ENCODE data around the gene APOE.
"Not testable (repeated sequence)": the region's sequence is repeated elsewhere in the genome, so short reads cannot be mapped to it uniquely, and the experiment has no call there.

The APOE gene

DNA sequence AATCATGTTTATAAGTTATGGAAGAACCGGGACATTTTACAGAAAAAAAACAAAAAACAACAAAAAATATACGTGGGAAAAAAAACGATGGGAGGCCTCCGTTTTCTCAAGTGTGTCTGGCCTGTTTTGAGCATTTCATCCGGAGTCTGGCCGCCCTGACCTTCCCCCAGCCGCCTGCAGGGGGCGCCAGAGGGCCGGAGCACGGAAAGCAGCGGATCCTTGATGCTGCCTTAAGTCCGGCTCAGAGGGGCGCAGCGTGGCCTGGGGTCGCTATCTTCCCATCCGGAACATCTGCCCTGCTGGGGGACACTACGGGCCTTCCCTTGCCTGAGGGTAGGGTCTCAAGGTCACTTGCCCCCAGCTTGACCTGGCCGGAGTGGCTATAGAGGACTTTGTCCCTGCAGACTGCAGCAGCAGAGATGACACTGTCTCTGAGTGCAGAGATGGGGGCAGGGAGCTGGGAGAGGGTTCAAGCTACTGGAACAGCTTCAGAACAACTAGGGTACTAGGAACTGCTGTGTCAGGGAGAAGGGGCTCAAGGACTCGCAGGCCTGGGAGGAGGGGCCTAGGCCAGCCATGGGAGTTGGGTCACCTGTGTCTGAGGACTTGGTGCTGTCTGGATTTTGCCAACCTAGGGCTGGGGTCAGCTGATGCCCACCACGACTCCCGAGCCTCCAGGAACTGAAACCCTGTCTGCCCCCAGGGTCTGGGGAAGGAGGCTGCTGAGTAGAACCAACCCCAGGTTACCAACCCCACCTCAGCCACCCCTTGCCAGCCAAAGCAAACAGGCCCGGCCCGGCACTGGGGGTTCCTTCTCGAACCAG lies 1.8 kb upstream of the APOE start:
- H3K4me3 ChIP-seq (ENCODE audit: low read length), result no peak overlapping the region
- DNase-seq (ENCODE audit: low read depth), result peak; percentile 57
- TF ChIP-seq, protein P1, sequence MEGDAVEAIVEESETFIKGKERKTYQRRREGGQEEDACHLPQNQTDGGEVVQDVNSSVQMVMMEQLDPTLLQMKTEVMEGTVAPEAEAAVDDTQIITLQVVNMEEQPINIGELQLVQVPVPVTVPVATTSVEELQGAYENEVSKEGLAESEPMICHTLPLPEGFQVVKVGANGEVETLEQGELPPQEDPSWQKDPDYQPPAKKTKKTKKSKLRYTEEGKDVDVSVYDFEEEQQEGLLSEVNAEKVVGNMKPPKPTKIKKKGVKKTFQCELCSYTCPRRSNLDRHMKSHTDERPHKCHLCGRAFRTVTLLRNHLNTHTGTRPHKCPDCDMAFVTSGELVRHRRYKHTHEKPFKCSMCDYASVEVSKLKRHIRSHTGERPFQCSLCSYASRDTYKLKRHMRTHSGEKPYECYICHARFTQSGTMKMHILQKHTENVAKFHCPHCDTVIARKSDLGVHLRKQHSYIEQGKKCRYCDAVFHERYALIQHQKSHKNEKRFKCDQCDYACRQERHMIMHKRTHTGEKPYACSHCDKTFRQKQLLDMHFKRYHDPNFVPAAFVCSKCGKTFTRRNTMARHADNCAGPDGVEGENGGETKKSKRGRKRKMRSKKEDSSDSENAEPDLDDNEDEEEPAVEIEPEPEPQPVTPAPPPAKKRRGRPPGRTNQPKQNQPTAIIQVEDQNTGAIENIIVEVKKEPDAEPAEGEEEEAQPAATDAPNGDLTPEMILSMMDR (IDR thresholded peaks at IDR 0.05; ENCODE audit: insufficient read depth, low read depth, low read length, missing control alignments), result peak; percentile 92

DNA sequence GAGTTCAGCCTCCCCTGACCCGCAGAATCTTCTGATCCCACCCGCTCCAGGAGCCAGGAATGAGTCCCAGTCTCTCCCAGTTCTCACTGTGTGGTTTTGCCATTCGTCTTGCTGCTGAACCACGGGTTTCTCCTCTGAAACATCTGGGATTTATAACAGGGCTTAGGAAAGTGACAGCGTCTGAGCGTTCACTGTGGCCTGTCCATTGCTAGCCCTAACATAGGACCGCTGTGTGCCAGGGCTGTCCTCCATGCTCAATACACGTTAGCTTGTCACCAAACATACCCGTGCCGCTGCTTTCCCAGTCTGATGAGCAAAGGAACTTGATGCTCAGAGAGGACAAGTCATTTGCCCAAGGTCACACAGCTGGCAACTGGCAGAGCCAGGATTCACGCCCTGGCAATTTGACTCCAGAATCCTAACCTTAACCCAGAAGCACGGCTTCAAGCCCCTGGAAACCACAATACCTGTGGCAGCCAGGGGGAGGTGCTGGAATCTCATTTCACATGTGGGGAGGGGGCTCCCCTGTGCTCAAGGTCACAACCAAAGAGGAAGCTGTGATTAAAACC lies 1.1 kb upstream of the APOE start:
- no peak overlapping the region for H3K4me3 ChIP-seq (ENCODE audit: low read length)
- no peak for DNase-seq (ENCODE audit: low read depth)
- TF ChIP-seq, protein P1 (IDR thresholded peaks at IDR 0.05; ENCODE audit: insufficient read depth, low read depth, low read length, missing control alignments), result peak; percentile 21

DNA sequence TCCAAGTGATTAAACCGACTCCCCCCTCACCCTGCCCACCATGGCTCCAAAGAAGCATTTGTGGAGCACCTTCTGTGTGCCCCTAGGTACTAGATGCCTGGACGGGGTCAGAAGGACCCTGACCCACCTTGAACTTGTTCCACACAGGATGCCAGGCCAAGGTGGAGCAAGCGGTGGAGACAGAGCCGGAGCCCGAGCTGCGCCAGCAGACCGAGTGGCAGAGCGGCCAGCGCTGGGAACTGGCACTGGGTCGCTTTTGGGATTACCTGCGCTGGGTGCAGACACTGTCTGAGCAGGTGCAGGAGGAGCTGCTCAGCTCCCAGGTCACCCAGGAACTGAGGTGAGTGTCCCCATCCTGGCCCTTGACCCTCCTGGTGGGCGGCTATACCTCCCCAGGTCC lies 2.0 kb downstream of the APOE start:
- TF ChIP-seq, protein P1 (IDR thresholded peaks at IDR 0.05; ENCODE audit: insufficient read depth, low read depth, low read length, missing control alignments), result no peak
- DNase-seq (ENCODE audit: low read depth), result no peak
- no peak overlapping the region for H3K4me3 ChIP-seq (ENCODE audit: low read length)

DNA sequence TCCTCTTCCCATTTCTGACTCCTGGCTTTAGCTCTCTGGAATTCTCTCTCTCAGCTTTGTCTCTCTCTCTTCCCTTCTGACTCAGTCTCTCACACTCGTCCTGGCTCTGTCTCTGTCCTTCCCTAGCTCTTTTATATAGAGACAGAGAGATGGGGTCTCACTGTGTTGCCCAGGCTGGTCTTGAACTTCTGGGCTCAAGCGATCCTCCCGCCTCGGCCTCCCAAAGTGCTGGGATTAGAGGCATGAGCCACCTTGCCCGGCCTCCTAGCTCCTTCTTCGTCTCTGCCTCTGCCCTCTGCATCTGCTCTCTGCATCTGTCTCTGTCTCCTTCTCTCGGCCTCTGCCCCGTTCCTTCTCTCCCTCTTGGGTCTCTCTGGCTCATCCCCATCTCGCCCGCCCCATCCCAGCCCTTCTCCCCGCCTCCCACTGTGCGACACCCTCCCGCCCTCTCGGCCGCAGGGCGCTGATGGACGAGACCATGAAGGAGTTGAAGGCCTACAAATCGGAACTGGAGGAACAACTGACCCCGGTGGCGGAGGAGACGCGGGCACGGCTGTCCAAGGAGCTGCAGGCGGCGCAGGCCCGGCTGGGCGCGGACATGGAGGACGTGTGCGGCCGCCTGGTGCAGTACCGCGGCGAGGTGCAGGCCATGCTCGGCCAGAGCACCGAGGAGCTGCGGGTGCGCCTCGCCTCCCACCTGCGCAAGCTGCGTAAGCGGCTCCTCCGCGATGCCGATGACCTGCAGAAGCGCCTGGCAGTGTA lies 2.7 kb downstream of the APOE start:
- no peak overlapping the region for H3K4me3 ChIP-seq (ENCODE audit: low read length)
- no peak for DNase-seq (ENCODE audit: low read depth)
- TF ChIP-seq, protein P1 (IDR thresholded peaks at IDR 0.05; ENCODE audit: insufficient read depth, low read depth, low read length, missing control alignments), result no peak

DNA sequence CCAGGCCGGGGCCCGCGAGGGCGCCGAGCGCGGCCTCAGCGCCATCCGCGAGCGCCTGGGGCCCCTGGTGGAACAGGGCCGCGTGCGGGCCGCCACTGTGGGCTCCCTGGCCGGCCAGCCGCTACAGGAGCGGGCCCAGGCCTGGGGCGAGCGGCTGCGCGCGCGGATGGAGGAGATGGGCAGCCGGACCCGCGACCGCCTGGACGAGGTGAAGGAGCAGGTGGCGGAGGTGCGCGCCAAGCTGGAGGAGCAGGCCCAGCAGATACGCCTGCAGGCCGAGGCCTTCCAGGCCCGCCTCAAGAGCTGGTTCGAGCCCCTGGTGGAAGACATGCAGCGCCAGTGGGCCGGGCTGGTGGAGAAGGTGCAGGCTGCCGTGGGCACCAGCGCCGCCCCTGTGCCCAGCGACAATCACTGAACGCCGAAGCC lies 3.3 kb downstream of the APOE start:
- no peak for DNase-seq (ENCODE audit: low read depth)
- TF ChIP-seq, protein P1 (IDR thresholded peaks at IDR 0.05; ENCODE audit: insufficient read depth, low read depth, low read length, missing control alignments), result no peak
- no peak overlapping the region for H3K4me3 ChIP-seq (ENCODE audit: low read length)

DNA sequence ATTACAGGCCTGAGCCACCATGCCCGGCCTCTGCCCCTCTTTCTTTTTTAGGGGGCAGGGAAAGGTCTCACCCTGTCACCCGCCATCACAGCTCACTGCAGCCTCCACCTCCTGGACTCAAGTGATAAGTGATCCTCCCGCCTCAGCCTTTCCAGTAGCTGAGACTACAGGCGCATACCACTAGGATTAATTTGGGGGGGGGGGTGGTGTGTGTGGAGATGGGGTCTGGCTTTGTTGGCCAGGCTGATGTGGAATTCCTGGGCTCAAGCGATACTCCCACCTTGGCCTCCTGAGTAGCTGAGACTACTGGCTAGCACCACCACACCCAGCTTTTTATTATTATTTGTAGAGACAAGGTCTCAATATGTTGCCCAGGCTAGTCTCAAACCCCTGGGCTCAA lies 4.2 kb downstream of the APOE start:
- H3K4me3 ChIP-seq (ENCODE audit: low read length), result no peak overlapping the region
- TF ChIP-seq, protein P1 (IDR thresholded peaks at IDR 0.05; ENCODE audit: insufficient read depth, low read depth, low read length, missing control alignments), result no peak

DNA sequence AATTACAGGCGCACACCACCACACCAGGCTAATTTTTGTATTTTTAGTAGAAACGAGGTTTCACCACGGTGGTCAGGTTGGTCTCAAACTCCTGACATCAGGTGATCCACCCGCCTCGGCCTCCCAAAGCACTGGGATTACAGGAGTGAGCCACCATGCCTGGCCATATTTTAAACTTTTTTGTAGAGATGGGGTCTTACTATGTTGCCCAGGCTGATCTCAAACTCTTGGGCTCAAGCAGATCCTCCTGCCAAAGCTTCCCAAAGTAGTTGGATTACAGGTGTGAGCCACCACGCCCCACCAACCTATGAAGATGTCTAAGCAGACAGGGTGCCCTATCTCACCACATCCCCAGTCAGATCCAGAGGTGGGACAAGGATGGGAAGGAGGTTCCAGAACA lies 6.3 kb downstream of the APOE start:
- DNase-seq (ENCODE audit: low read depth); H3K4me3 ChIP-seq (ENCODE audit: low read length): not testable (repeated sequence)

More for the DNA sequence above, 4.2 kb downstream of the APOE start:
- DNase-seq (ENCODE audit: low read depth), result no peak

All from epithelial cell of esophagus (primary cell).